Liver (tissue), 9 donors: ENCODE measurements around the gene NASP. TPM values are rescaled to one million over a fixed set of nuclear protein-coding genes. Genes with fewer than 3 reads are reported as not detected.

Experiments
- DNase-seq: peaks from one replicate; pipeline ENCODE4 v3.0.0-alpha.2; 2017; ENCODE audit warnings: low spot score
- H3K27ac ChIP-seq, 2 donors: one replicate each; pipeline ENCODE4 v1.7.0; 2013; ENCODE audit warnings: inconsistent platforms in 2 of 2, low read length in 2 of 2, control low read depth in 1 of 2, low read depth in 1 of 2, mild to moderate bottlenecking in 1 of 2
- H3K27me3 ChIP-seq, 4 donors: one replicate each; pipeline versions ENCODE4 v1.6.1 to v1.7.0; 2013; ENCODE audit warnings: low read length in 3 of 4, inconsistent platforms in 1 of 4, mild to moderate bottlenecking in 1 of 4, moderate library complexity in 1 of 4; ENCODE audit not compliant: control insufficient read depth in 4 of 4, insufficient read depth in 4 of 4
- H3K36me3 ChIP-seq, 4 donors: one replicate each; pipeline versions ENCODE4 v1.6.1 to v1.7.0; 2013; ENCODE audit warnings: low read length in 3 of 4, mild to moderate bottlenecking in 3 of 4, low read depth in 1 of 4, moderate library complexity in 1 of 4; ENCODE audit not compliant: control insufficient read depth in 4 of 4, insufficient read depth in 3 of 4
- H3K4me1 ChIP-seq, 4 donors: one replicate each; pipeline versions ENCODE4 v1.6.1 to v1.7.0; 2013; ENCODE audit warnings: low read length in 3 of 4, mild to moderate bottlenecking in 3 of 4, moderate library complexity in 1 of 4; ENCODE audit not compliant: control insufficient read depth in 4 of 4, insufficient read depth in 4 of 4
- H3K4me3 ChIP-seq, 3 donors: one replicate each; pipeline versions ENCODE4 v1.6.1 to v1.7.0; 2013; ENCODE audit warnings: low read length in 3 of 3, control low read depth in 1 of 3, low read depth in 1 of 3, mild to moderate bottlenecking in 1 of 3
- H3K9ac ChIP-seq, 2 donors: one replicate each; pipeline ENCODE4 v1.7.0; 2013; ENCODE audit warnings: low read length in 2 of 2, mild to moderate bottlenecking in 2 of 2, moderate library complexity in 2 of 2, control low read depth in 1 of 2, low read depth in 1 of 2
- H3K9me3 ChIP-seq, 4 donors: one replicate each; pipeline versions ENCODE4 v1.6.1 to v1.7.0; 2013; ENCODE audit warnings: low read length in 3 of 4; ENCODE audit not compliant: control insufficient read depth in 4 of 4
- EGR1 ChIP-seq, 2 donors: IDR thresholded peaks; 2 replicates each; pipeline ENCODE4 v1.6.1; 2016 to 2018; ENCODE audit warnings: antibody characterized with exemption in 2 of 2, low read depth in 2 of 2
- FOXA1 ChIP-seq: IDR thresholded peaks from 2 replicates; pipeline ENCODE4 v1.6.1; 2016; ENCODE audit warnings: antibody characterized with exemption
- FOXA2 ChIP-seq: IDR thresholded peaks from 2 replicates; pipeline ENCODE4 v1.6.1; 2016; ENCODE audit warnings: antibody characterized with exemption
- GABPA ChIP-seq, 2 donors: IDR thresholded peaks in 1 of 2; conservative IDR thresholded peaks in 1 of 2; 2 replicates each; pipeline ENCODE4 v1.6.1; 2016; ENCODE audit warnings: antibody characterized with exemption in 2 of 2, mild to moderate bottlenecking in 1 of 2, moderate library complexity in 1 of 2
- HNF4G ChIP-seq: IDR thresholded peaks from 2 replicates; pipeline ENCODE4 v1.6.1; 2016; ENCODE audit warnings: antibody characterized with exemption
- NR2F2 ChIP-seq: IDR thresholded peaks from 2 replicates; pipeline ENCODE4 v1.6.1; 2016; ENCODE audit warnings: antibody characterized with exemption
- RAD21 ChIP-seq, 2 donors: IDR thresholded peaks; 2 replicates each; pipeline ENCODE4 v1.6.1; 2016; ENCODE audit warnings: antibody characterized with exemption in 2 of 2, mild to moderate bottlenecking in 2 of 2
- RXRA ChIP-seq, 2 donors: IDR thresholded peaks; 2 replicates each; pipeline ENCODE4 v1.6.1; 2017 to 2018; ENCODE audit warnings: antibody characterized with exemption in 2 of 2, mild to moderate bottlenecking in 1 of 2
- SP1 ChIP-seq: IDR thresholded peaks from 2 replicates; pipeline ENCODE4 v1.6.1; 2018; ENCODE audit warnings: antibody characterized with exemption, mild to moderate bottlenecking
- TAF1 ChIP-seq: conservative IDR thresholded peaks from 2 replicates; pipeline ENCODE4 v1.6.1; 2016; ENCODE audit warnings: antibody characterized with exemption, mild to moderate bottlenecking
- YY1 ChIP-seq: IDR thresholded peaks from 2 replicates; pipeline ENCODE4 v1.6.1; 2016; ENCODE audit warnings: antibody characterized with exemption, mild to moderate bottlenecking
- WGBS: extraction: QIAGEN DNeasy Blood & Tissue Kit; methylation state at CpG from one replicate; pipeline ENCODE4 v1.1.7; 2013; 5-methylcytosine and 5-hydroxymethylcytosine counted together
- polyA plus RNA-seq, 2 donors: library from polyadenylated mRNA; stranded (reverse) in 1 of 2; unstranded in 1 of 2; fragments of 200-250 nt in 1 of 2; fragments of >200 nt in 1 of 2; fragmentation: Nextera tagmentation in 1 of 2; extraction: Ambion mirVana in 1 of 2; gene quantifications; one replicate each; pipeline versions ENCODE4 v1.2.1 to v1.2.3, GENCODE V29; 2013 to 2015
- total RNA-seq, 2 donors: library from RNA; depleted of rRNA; stranded (reverse); fragments of >200 nt; gene quantifications; one replicate each; pipeline ENCODE4 v1.2.3, GENCODE V29; 2014
- TF ChIP-seq, protein P1 (sequence below): fragments of 150-350 bp; IDR thresholded peaks from 2 replicates; pipeline ENCODE4 v1.5.1; 2017; ENCODE audit warnings: improper control_type of control experiment, low read depth, low read length; ENCODE audit not compliant: missing input control
- TF ChIP-seq, protein P2 (sequence below): IDR thresholded peaks from 2 replicates; pipeline ENCODE4 v1.6.1; 2016; ENCODE audit warnings: antibody characterized with exemption
- TF ChIP-seq, protein P3 (sequence below): IDR thresholded peaks from 2 replicates; pipeline ENCODE4 v1.6.1; 2016; ENCODE audit warnings: antibody characterized with exemption, mild to moderate bottlenecking
- TF ChIP-seq, protein P4 (sequence below): IDR thresholded peaks from 2 replicates; pipeline ENCODE4 v1.6.1; 2016; ENCODE audit warnings: antibody characterized with exemption
- donor health status: healthy.
- donor health status: healthy.
- donor health status: healthy.
- donor health status: healthy.
- donor health status: healthy.

Gene NASP
- total and polyA plus RNA-seq, 4 donors = 24.9 to 74.9 (median 39.7) TPM

DNA sequence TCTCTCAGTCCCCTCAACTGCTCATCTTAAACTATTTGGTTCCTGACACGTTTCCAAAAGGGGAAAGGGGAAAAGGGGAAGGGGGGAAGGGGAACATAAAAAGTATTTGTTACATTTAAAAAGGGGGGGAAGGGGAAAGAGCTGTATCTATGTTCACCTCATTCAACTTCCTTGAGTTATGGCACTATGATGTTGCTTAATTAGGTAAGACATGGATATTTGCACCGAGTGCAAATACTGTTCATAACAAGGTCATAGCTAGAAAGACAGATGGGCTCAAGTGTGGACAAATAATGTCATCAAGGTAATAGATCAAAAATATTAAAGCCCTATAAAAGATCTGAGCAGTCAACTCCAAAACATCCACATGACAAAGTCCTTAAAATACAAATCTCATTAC is 76.5 kb downstream of the NASP start (continued):
- no peak for TF ChIP-seq RAD21 (IDR thresholded peaks at IDR 0.05)
- TF ChIP-seq YY1 = no peak
- TF ChIP-seq FOXA1 = no peak
- TF ChIP-seq, protein P1, sequence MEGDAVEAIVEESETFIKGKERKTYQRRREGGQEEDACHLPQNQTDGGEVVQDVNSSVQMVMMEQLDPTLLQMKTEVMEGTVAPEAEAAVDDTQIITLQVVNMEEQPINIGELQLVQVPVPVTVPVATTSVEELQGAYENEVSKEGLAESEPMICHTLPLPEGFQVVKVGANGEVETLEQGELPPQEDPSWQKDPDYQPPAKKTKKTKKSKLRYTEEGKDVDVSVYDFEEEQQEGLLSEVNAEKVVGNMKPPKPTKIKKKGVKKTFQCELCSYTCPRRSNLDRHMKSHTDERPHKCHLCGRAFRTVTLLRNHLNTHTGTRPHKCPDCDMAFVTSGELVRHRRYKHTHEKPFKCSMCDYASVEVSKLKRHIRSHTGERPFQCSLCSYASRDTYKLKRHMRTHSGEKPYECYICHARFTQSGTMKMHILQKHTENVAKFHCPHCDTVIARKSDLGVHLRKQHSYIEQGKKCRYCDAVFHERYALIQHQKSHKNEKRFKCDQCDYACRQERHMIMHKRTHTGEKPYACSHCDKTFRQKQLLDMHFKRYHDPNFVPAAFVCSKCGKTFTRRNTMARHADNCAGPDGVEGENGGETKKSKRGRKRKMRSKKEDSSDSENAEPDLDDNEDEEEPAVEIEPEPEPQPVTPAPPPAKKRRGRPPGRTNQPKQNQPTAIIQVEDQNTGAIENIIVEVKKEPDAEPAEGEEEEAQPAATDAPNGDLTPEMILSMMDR = no peak

DNA sequence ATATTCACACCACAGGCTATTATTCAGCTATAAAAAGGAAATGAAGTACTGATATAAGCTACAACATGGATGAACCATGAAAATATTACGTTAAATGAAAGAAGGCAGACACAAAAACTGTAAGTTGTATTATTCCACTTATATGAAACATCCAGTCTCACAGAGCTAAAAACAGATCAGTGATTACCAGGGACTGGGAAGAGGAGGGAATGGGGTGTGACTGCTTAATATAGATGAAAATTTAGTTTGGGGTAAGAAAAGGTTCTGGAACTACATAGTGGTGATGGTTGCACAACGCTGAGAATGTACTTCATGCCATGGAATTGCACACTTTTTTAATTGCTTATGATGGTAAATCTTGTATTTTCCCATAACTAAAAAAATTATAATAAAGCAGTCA is 83.0 kb downstream of the NASP start:
- 90% methylated on average over 2 of the region's 2 CpGs for WGBS
- no peaks in the 10 kb centered on the region for H3K9me3 ChIP-seq
- no peak overlapping the region for H3K9ac ChIP-seq
- no peaks in the 10 kb centered on the region for H3K36me3 ChIP-seq
- TF ChIP-seq TAF1 (no peak), SP1 (no peak), RXRA (IDR thresholded peaks at IDR 0.05) (no peak), HNF4G (no peak), YY1 (no peak), FOXA2 (no peak), NR2F2 (no peak), FOXA1 (no peak), RAD21 (IDR thresholded peaks at IDR 0.05) (no peak), EGR1 (IDR thresholded peaks at IDR 0.05; ENCODE audit: low read depth in 2 of 2) (no peak), GABPA (IDR thresholded peaks at IDR 0.05 in 1 of 2, conservative IDR thresholded peaks at IDR 0.05 in 1 of 2) (no peak)
- TF ChIP-seq, protein P2, sequence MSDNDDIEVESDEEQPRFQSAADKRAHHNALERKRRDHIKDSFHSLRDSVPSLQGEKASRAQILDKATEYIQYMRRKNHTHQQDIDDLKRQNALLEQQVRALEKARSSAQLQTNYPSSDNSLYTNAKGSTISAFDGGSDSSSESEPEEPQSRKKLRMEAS = no peak
- TF ChIP-seq, protein P3, sequence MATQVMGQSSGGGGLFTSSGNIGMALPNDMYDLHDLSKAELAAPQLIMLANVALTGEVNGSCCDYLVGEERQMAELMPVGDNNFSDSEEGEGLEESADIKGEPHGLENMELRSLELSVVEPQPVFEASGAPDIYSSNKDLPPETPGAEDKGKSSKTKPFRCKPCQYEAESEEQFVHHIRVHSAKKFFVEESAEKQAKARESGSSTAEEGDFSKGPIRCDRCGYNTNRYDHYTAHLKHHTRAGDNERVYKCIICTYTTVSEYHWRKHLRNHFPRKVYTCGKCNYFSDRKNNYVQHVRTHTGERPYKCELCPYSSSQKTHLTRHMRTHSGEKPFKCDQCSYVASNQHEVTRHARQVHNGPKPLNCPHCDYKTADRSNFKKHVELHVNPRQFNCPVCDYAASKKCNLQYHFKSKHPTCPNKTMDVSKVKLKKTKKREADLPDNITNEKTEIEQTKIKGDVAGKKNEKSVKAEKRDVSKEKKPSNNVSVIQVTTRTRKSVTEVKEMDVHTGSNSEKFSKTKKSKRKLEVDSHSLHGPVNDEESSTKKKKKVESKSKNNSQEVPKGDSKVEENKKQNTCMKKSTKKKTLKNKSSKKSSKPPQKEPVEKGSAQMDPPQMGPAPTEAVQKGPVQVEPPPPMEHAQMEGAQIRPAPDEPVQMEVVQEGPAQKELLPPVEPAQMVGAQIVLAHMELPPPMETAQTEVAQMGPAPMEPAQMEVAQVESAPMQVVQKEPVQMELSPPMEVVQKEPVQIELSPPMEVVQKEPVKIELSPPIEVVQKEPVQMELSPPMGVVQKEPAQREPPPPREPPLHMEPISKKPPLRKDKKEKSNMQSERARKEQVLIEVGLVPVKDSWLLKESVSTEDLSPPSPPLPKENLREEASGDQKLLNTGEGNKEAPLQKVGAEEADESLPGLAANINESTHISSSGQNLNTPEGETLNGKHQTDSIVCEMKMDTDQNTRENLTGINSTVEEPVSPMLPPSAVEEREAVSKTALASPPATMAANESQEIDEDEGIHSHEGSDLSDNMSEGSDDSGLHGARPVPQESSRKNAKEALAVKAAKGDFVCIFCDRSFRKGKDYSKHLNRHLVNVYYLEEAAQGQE = no peak
- TF ChIP-seq, protein P1 = no peak
- TF ChIP-seq, protein P4, sequence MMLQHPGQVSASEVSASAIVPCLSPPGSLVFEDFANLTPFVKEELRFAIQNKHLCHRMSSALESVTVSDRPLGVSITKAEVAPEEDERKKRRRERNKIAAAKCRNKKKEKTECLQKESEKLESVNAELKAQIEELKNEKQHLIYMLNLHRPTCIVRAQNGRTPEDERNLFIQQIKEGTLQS = no peak
- H3K4me1 ChIP-seq = peaks cover 9 to 33% (median 17%) of the 10 kb centered on the region in 4 donors
- H3K27ac ChIP-seq = no peak overlapping the region
- H3K4me3 ChIP-seq = no peak overlapping the region
- H3K27me3 ChIP-seq = no peaks in the 10 kb centered on the region
- no peak for DNase-seq
